SU-DHL-6 (cell line): ENCODE results near the gene ALPK1.

Experiments
- EZH2phosphoT487 ChIP-seq: fragments of 200-600 bp; sonication (generic), shearing (Covaris generic); conservative IDR thresholded peaks from 2 replicates; pipeline ENCODE4 v1.6.1; 2018; ENCODE audit warnings: mild to moderate bottlenecking, antibody characterized with exemption, low read length, moderate library complexity, mixed read lengths
- TF ChIP-seq, protein P1 (sequence below): fragments of 200-600 bp; sonication (generic); IDR thresholded peaks from one replicate; pipeline ENCODE4 v1.5.1; 2017; ENCODE audit warnings: antibody characterized with exemption, mild to moderate bottlenecking, low read length, moderate library complexity; ENCODE audit not compliant: insufficient read depth, poor library complexity, severe bottlenecking

DNA sequence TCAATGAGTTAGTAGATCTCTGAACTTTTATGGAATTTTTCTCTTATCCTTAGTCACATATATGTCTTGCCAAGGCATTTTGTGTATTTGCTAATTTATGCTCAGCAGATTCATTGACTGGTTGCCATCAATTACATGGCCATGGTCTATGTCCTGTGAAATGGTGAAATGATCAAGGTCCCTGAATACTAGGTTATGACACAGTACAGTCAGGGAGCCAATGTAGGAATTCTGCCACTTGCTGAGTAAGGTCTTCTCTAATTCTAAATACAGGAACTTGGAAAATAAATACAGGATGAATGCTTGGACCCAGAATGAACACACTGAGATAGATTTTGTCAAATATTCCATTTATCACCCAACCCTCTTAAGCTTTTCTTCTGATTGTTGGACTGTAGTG lies 35.2 kb downstream of the ALPK1 start:
- TF ChIP-seq, protein P1, sequence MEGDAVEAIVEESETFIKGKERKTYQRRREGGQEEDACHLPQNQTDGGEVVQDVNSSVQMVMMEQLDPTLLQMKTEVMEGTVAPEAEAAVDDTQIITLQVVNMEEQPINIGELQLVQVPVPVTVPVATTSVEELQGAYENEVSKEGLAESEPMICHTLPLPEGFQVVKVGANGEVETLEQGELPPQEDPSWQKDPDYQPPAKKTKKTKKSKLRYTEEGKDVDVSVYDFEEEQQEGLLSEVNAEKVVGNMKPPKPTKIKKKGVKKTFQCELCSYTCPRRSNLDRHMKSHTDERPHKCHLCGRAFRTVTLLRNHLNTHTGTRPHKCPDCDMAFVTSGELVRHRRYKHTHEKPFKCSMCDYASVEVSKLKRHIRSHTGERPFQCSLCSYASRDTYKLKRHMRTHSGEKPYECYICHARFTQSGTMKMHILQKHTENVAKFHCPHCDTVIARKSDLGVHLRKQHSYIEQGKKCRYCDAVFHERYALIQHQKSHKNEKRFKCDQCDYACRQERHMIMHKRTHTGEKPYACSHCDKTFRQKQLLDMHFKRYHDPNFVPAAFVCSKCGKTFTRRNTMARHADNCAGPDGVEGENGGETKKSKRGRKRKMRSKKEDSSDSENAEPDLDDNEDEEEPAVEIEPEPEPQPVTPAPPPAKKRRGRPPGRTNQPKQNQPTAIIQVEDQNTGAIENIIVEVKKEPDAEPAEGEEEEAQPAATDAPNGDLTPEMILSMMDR: no peak
- no peak for TF ChIP-seq EZH2phosphoT487
